PC-9 (cell line): ENCODE results near the gene PRPSAP2. TPM values are rescaled to one million over a fixed set of nuclear protein-coding genes. Genes with fewer than 3 reads are reported as not detected.
"Not testable (repeated sequence)": the region's sequence is repeated elsewhere in the genome, so short reads cannot be mapped to it uniquely, and the experiment has no call there.

Experiments
- Bru-seq: library from RNA; stranded (reverse); fragments of 400-500 nt; gene quantifications from one replicate; lab custom pipeline; 2021; lab: Mats Ljungman, UMichigan
- BruChase-seq, 2 experiments: library from RNA; stranded (reverse); fragments of 400-500 nt; gene quantifications; one replicate each; lab custom pipeline; 2021; lab: Mats Ljungman, UMichigan
- BruUV-seq: library from RNA; stranded (reverse); fragments of 400-500 nt; replicated peaks from 2 replicates; lab custom pipeline; 2021; lab: Mats Ljungman, UMichigan
- CTCF ChIA-PET: fragments of 300-600 bp; sonication (Branson Sonifier 250); formaldehyde crosslinking; loops from one replicate; lab custom pipeline; 2022; ENCODE audit warnings: antibody characterized with exemption; lab: Charles Lee
- POLR2A ChIA-PET: fragments of 300-600 bp; sonication (Branson Sonifier 250); formaldehyde crosslinking; loops from one replicate; lab custom pipeline; 2022; ENCODE audit warnings: antibody characterized with exemption; ENCODE audit not compliant: unreplicated experiment; lab: Charles Lee
- DNase-seq, 2 experiments: peaks; one replicate each; pipeline versions ENCODE4 v3.0.0 to v3.0.0-alpha.2; 2015 to 2022; ENCODE audit warnings: mixed read lengths in 1 of 2
- H2AFZ ChIP-seq: fragments of 200-600 bp; sonication (generic); 2 replicates; pipeline ENCODE4 v1.8.1; 2017; ENCODE audit warnings: antibody characterized with exemption
- H3F3A ChIP-seq: fragments of 200-600 bp; sonication (generic); 2 replicates; pipeline ENCODE4 v1.8.1; 2017; ENCODE audit warnings: antibody characterized with exemption, mild to moderate bottlenecking, low read depth; ENCODE audit not compliant: insufficient read depth
- H3K27ac ChIP-seq: fragments of 200-600 bp; sonication (generic); 2 replicates; pipeline ENCODE4 v1.6.1; 2016; ENCODE audit warnings: mixed run types
- H3K27me3 ChIP-seq: fragments of 200-600 bp; sonication (generic); 2 replicates; pipeline ENCODE4 v1.6.1; 2016; ENCODE audit warnings: low read depth, mixed run types; ENCODE audit not compliant: insufficient read depth
- H3K36me3 ChIP-seq: fragments of 200-600 bp; sonication (generic); 2 replicates; pipeline ENCODE4 v1.6.1; 2016; ENCODE audit warnings: low read depth, mixed run types
- H3K4me1 ChIP-seq: fragments of 200-600 bp; sonication (generic); replicated peaks from 2 replicates; pipeline ENCODE4 v1.6.1; 2016; ENCODE audit warnings: mixed run types; ENCODE audit not compliant: insufficient read depth
- H3K4me2 ChIP-seq: fragments of 200-600 bp; sonication (generic); 2 replicates; pipeline ENCODE4 v1.6.1; 2017; ENCODE audit warnings: mixed run types
- H3K4me3 ChIP-seq: fragments of 200-600 bp; sonication (generic); 2 replicates; pipeline ENCODE4 v1.6.1; 2016; ENCODE audit warnings: mixed run types
- H3K79me2 ChIP-seq: fragments of 200-600 bp; sonication (generic); 2 replicates; pipeline ENCODE4 v1.6.1; 2017; ENCODE audit warnings: low read depth, mixed run types
- H3K9me2 ChIP-seq: fragments of 200-600 bp; sonication (generic); 2 replicates; pipeline ENCODE4 v1.8.1; 2017; ENCODE audit warnings: mild to moderate bottlenecking; ENCODE audit not compliant: insufficient read depth
- H3K9me3 ChIP-seq: fragments of 200-600 bp; sonication (generic); 2 replicates; pipeline ENCODE4 v1.8.1; 2016; ENCODE audit warnings: low read depth; ENCODE audit not compliant: insufficient read depth
- H4K20me1 ChIP-seq: fragments of 200-600 bp; sonication (generic); 2 replicates; pipeline ENCODE4 v1.8.1; 2017; ENCODE audit not compliant: insufficient read depth
- EZH2 ChIP-seq: fragments of 200-600 bp; sonication (generic); IDR thresholded peaks from 2 replicates; pipeline ENCODE4 v1.8.0; 2017; ENCODE audit warnings: antibody characterized with exemption, low read depth
- intact Hi-C: fragments of 100-400 bp; cut with micrococcal nuclease; formaldehyde crosslinking; loops from one replicate; pipeline ENCODE4 v1.10.0; 2022; ENCODE audit not compliant: unreplicated experiment
- long read RNA-seq: library from polyadenylated mRNA; stranded (forward); transcript quantifications from one replicate; pipeline ENCODE4 v2.0.0, GENCODE V29; 2022
- total RNA-seq: library from RNA; stranded (reverse); gene quantifications from 2 replicates; pipeline ENCODE4 v1.2.3, GENCODE V29; 2021
- TF ChIP-seq, protein P1 (sequence below): fragments of 200-600 bp; sonication (generic); conservative IDR thresholded peaks from 2 replicates; pipeline ENCODE4 v1.6.1; 2017; ENCODE audit warnings: mixed run types, antibody characterized with exemption, mild to moderate bottlenecking, moderate library complexity

Gene PRPSAP2
- 37.2 and 50.0 TPM in 2 replicates for total RNA-seq
- percentile 80 among the genes with signal in this experiment for Bru-seq, nascent RNA
- BruChase-seq, experiment 1, labeled RNA remaining after a 2-hour chase, result percentile 71 among the genes with signal in this experiment
- BruChase-seq, experiment 2, labeled RNA remaining after a 6-hour chase, result percentile 67 among the genes with signal in this experiment
- long read RNA-seq, transcript PRPSAP2-201 (12 exons, 1,910 nt), result major isoform, 24 of 101 reads
- long read RNA-seq, partial matches to known transcripts, result 6 of 101 reads
- long read RNA-seq, other reads (novel, unspliced or antisense), result 69 of 101 reads

- no peaks in the 10 kb centered on the region for H3K27me3 ChIP-seq
- H3K36me3 ChIP-seq, result no peaks in the 10 kb centered on the region
- POLR2A ChIA-PET, result interaction anchor here (0.5 to 0.8 kb wide), 4 partner anchors 110 to 1826 kb away, joined by 3 to 23 read pairs (median 6); no protein-coding TSS in a partner anchor
- H4K20me1 ChIP-seq, result no peaks in the 10 kb centered on the region
- H3K79me2 ChIP-seq, result peaks cover 43% of the 10 kb centered on the region
- H2AFZ ChIP-seq, result peak within 1 kb of the TSS; percentile 80
- 0 out of 2 replicates have a peak within 1 kb of the TSS, but pooled peaks have one; percentile 7 for H3K27ac ChIP-seq
- intact Hi-C loops, result loop anchor here (5.0 kb wide), 1 partner anchor 144 kb away; the partner anchor contains the start of gene FAM83G
- peak; percentile 90 to 97 for DNase-seq
- H3K9me2 ChIP-seq, result no peaks in the 10 kb centered on the region
- BruUV-seq, result no TSS peak
- H3K4me1 ChIP-seq, result peaks cover 22% of the 10 kb centered on the region
- peak within 1 kb of the TSS; percentile 76 for H3K4me2 ChIP-seq
- H3F3A ChIP-seq, result peaks cover 3% of the 10 kb centered on the region; the same call in 1 of the 2 replicates
- peak within 1 kb of the TSS; percentile 59 for H3K4me3 ChIP-seq
- no peak for TF ChIP-seq EZH2
- TF ChIP-seq, protein P1, sequence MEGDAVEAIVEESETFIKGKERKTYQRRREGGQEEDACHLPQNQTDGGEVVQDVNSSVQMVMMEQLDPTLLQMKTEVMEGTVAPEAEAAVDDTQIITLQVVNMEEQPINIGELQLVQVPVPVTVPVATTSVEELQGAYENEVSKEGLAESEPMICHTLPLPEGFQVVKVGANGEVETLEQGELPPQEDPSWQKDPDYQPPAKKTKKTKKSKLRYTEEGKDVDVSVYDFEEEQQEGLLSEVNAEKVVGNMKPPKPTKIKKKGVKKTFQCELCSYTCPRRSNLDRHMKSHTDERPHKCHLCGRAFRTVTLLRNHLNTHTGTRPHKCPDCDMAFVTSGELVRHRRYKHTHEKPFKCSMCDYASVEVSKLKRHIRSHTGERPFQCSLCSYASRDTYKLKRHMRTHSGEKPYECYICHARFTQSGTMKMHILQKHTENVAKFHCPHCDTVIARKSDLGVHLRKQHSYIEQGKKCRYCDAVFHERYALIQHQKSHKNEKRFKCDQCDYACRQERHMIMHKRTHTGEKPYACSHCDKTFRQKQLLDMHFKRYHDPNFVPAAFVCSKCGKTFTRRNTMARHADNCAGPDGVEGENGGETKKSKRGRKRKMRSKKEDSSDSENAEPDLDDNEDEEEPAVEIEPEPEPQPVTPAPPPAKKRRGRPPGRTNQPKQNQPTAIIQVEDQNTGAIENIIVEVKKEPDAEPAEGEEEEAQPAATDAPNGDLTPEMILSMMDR, result no peak
- H3K9me3 ChIP-seq, result no peaks in the 10 kb centered on the region
- CTCF ChIA-PET, result no interaction called here
Observed at GRCh38 chr17:18857864-18858566, at the start of gene PRPSAP2. TSS of gene PRPSAP2 (plus strand) at chr17:18858131. CDS start at chr17:18865834, 7,703 bp downstream.

DNA sequence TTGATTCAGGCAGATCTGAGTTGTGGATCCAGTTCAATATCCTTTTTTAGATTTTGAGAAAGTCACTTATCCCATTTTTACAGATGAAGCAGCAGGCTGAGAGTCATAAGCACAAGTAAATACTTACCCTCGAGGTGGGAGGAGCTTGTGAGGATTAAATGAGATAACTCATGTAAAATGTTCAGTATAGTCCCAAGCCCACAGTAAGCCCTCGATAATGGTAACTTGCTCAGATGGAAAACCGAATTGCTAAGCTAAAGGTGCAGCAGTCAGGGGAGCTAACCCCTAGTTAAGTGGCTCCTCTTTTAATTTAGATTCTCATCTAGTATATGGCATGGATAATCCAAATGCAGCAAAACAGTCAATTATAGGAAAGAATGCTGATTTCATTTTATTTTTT lies 42.0 kb upstream of the PRPSAP2 start:
- CTCF ChIA-PET, H3K27me3 ChIP-seq, H3F3A ChIP-seq, H3K4me1 ChIP-seq, H3K9me2 ChIP-seq, H3K36me3 ChIP-seq, H3K79me2 ChIP-seq, H3K4me3 ChIP-seq, BruUV-seq, H4K20me1 ChIP-seq, H3K4me2 ChIP-seq, H3K9me3 ChIP-seq, DNase-seq, H2AFZ ChIP-seq, intact Hi-C loops, H3K27ac ChIP-seq, POLR2A ChIA-PET: not testable (repeated sequence)

- H3K9me3 ChIP-seq, H3K79me2 ChIP-seq, H3K4me3 ChIP-seq, intact Hi-C loops, BruUV-seq, H2AFZ ChIP-seq, CTCF ChIA-PET, H3K4me2 ChIP-seq, H3F3A ChIP-seq, H3K27me3 ChIP-seq, H3K36me3 ChIP-seq, H3K27ac ChIP-seq, POLR2A ChIA-PET, H3K9me2 ChIP-seq, H4K20me1 ChIP-seq, H3K4me1 ChIP-seq: not testable (repeated sequence)
- TF ChIP-seq, protein P1, result peak; percentile 81
- DNase-seq, result peak; percentile 29 to 54
Observed at GRCh38 chr17:18816489-18817371, 41.2 kb upstream of the PRPSAP2 start.

DNA sequence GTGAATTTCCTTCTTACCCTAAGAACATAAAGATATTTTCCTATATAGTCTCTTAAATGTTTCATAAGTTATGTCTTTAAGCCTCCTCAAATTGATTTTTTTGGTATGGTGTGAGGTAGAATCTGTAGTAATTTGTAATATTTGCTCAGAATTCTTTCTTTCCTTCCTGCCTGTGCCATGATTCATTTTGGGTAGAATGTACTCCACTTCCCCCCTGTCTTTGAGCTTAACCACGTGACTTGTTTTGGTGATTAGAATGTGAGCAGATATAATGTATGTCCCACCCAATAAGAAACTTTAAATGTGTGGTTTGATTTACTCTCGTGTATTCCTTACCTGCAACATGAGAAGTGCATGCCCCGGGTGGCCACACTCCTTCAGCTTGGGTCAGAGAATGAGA lies 36.5 kb upstream of the PRPSAP2 start:
- H3K36me3 ChIP-seq, BruUV-seq, H4K20me1 ChIP-seq, H3K79me2 ChIP-seq, H3K27ac ChIP-seq, H3K9me2 ChIP-seq, intact Hi-C loops, H3K27me3 ChIP-seq, H3F3A ChIP-seq, H2AFZ ChIP-seq, H3K4me1 ChIP-seq, H3K4me2 ChIP-seq, DNase-seq, H3K9me3 ChIP-seq, H3K4me3 ChIP-seq, POLR2A ChIA-PET: not testable (repeated sequence)
- CTCF ChIA-PET, result interaction anchor here (0.5 kb wide), 1 partner anchor 134 kb away, joined by 5 read pairs; no protein-coding TSS in a partner anchor

- H3K9me2 ChIP-seq, POLR2A ChIA-PET, H2AFZ ChIP-seq, H3K4me1 ChIP-seq, CTCF ChIA-PET, H3K9me3 ChIP-seq, DNase-seq, BruUV-seq, H3K79me2 ChIP-seq, H3K4me3 ChIP-seq, H3K27ac ChIP-seq, H4K20me1 ChIP-seq, H3K4me2 ChIP-seq, H3F3A ChIP-seq, H3K36me3 ChIP-seq, H3K27me3 ChIP-seq, intact Hi-C loops: not testable (repeated sequence)
Observed at GRCh38 chr17:18827613-18828012, 30.3 kb upstream of the PRPSAP2 start.
